WERI-Rb-1 (cell line): ENCODE data around the gene RADX.

ENCODE experiments used
- DNase-seq: peaks from one replicate; pipeline ENCODE4 v3.0.0-alpha.2; 2020
- H3K27ac ChIP-seq: fragments of 250-450 bp; sonication (Bioruptor Pico); 2 replicates; pipeline ENCODE4 v1.5.1; 2020; ENCODE audit warnings: mild to moderate bottlenecking, moderate library complexity
- H3K27me3 ChIP-seq: fragments of 250-450 bp; sonication (Bioruptor Pico); 2 replicates; pipeline ENCODE4 v1.5.1; 2021; ENCODE audit warnings: mild to moderate bottlenecking, low read depth, moderate library complexity; ENCODE audit not compliant: insufficient read depth, severe bottlenecking
- H3K36me3 ChIP-seq: fragments of 250-450 bp; sonication (Bioruptor Pico); 2 replicates; pipeline ENCODE4 v1.5.1; 2020; ENCODE audit warnings: mild to moderate bottlenecking, moderate library complexity
- H3K4me3 ChIP-seq: 2 replicates; pipeline ENCODE4 v1.5.1; 2011; ENCODE audit warnings: low read depth, mild to moderate bottlenecking, control low read depth, low read length
- H3K9me3 ChIP-seq: fragments of 250-450 bp; sonication (Bioruptor Pico); 2 replicates; pipeline ENCODE4 v1.5.1; 2021; ENCODE audit warnings: mild to moderate bottlenecking, moderate library complexity; ENCODE audit not compliant: severe bottlenecking
- TF ChIP-seq, protein P1 (sequence below): IDR thresholded peaks from 2 replicates; pipeline ENCODE4 v1.5.1; 2011; ENCODE audit warnings: low read depth, mild to moderate bottlenecking, control low read depth, inconsistent platforms, low read length

Gene RADX

GRCh38 chrX:106670631-106671030 is 58.9 kb downstream of the RADX start:
- DNase-seq, result no peak
- peaks cover 47% of the 10 kb centered on the region for H3K27me3 ChIP-seq
- H3K9me3 ChIP-seq, result no peaks in the 10 kb centered on the region
- H3K4me3 ChIP-seq, result no peak overlapping the region
- H3K36me3 ChIP-seq, result no peaks in the 10 kb centered on the region
- TF ChIP-seq, protein P1, sequence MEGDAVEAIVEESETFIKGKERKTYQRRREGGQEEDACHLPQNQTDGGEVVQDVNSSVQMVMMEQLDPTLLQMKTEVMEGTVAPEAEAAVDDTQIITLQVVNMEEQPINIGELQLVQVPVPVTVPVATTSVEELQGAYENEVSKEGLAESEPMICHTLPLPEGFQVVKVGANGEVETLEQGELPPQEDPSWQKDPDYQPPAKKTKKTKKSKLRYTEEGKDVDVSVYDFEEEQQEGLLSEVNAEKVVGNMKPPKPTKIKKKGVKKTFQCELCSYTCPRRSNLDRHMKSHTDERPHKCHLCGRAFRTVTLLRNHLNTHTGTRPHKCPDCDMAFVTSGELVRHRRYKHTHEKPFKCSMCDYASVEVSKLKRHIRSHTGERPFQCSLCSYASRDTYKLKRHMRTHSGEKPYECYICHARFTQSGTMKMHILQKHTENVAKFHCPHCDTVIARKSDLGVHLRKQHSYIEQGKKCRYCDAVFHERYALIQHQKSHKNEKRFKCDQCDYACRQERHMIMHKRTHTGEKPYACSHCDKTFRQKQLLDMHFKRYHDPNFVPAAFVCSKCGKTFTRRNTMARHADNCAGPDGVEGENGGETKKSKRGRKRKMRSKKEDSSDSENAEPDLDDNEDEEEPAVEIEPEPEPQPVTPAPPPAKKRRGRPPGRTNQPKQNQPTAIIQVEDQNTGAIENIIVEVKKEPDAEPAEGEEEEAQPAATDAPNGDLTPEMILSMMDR, result no peak
- no peak overlapping the region for H3K27ac ChIP-seq

GRCh38 chrX:106672527-106672926 is 60.7 kb downstream of the RADX start:
- H3K9me3 ChIP-seq, result no peaks in the 10 kb centered on the region
- H3K27me3 ChIP-seq, result peaks cover 51% of the 10 kb centered on the region
- H3K27ac ChIP-seq, result no peak overlapping the region
- H3K4me3 ChIP-seq, result no peak overlapping the region
- TF ChIP-seq, protein P1, result no peak
- no peaks in the 10 kb centered on the region for H3K36me3 ChIP-seq
- DNase-seq, result no peak

DNA sequence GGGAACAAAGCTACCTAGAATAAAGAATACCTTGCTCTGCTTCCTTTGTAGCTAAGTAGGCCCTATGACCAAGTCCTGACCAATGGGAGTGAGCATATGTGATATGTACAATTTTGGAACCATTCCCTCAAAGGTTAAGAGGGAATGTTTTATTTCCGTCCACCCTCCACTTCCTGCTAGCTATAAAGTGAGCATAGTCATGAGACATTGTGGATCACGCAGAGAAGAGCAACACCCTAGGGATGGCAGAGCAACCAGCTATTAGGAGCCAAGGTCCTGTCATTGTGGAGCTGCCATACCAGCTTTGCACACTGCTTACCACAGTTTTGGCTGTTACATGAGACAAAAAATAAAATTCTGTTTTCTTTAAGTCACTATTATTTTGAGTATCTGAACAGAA is 68.9 kb downstream of the RADX start:
- TF ChIP-seq, protein P1, result no peak
- peaks cover 51% of the 10 kb centered on the region for H3K27me3 ChIP-seq

GRCh38 chrX:106684207-106684606 is 72.4 kb downstream of the RADX start:
- H3K36me3 ChIP-seq, result no peaks in the 10 kb centered on the region
- H3K4me3 ChIP-seq, result no peak overlapping the region
- TF ChIP-seq, protein P1, result no peak
- DNase-seq, result no peak
- H3K9me3 ChIP-seq, result no peaks in the 10 kb centered on the region
- peaks cover 50% of the 10 kb centered on the region for H3K27me3 ChIP-seq
- no peak overlapping the region for H3K27ac ChIP-seq

More for the DNA sequence above, 68.9 kb downstream of the RADX start:
- no peak for DNase-seq
- H3K4me3 ChIP-seq, result no peak overlapping the region
- H3K27ac ChIP-seq, result no peak overlapping the region
- H3K36me3 ChIP-seq, result no peaks in the 10 kb centered on the region
- no peaks in the 10 kb centered on the region for H3K9me3 ChIP-seq

GRCh38 chrX:106692425-106693065 is 80.8 kb downstream of the RADX start:
- DNase-seq, result no peak

More at GRCh38 chrX:106692425-106693065, 80.8 kb downstream of the RADX start:
- Histone ChIP-seq H3K27ac (no peak overlapping the region), H3K27me3 (peaks cover 45% of the 10 kb centered on the region), H3K36me3 (no peaks in the 10 kb centered on the region), H3K9me3 (no peaks in the 10 kb centered on the region), H3K4me3 (no peak overlapping the region)
- TF ChIP-seq, protein P1, result no peak
